HL-60 (cell line): ENCODE measurements around the gene SLIT1.

ENCODE experiments used
- DNase-seq, 2 experiments: peaks; one replicate each; pipeline ENCODE4 v3.0.0-alpha.2; 2010 to 2020; ENCODE audit warnings: low read depth in 1 of 2, low spot score in 1 of 2
- H3K27ac ChIP-seq: fragments of 250-450 bp; sonication (Bioruptor Pico); replicated peaks from 2 replicates; pipeline ENCODE4 v1.5.1; 2020; ENCODE audit warnings: mild to moderate bottlenecking, moderate library complexity
- H3K27me3 ChIP-seq: fragments of 250-450 bp; sonication (Bioruptor Pico); 2 replicates; pipeline ENCODE4 v1.5.1; 2021; ENCODE audit warnings: mild to moderate bottlenecking, moderate library complexity; ENCODE audit not compliant: insufficient read depth, poor library complexity, severe bottlenecking
- H3K4me3 ChIP-seq: replicated peaks from 2 replicates; pipeline ENCODE4 v1.5.1; 2011; ENCODE audit warnings: mild to moderate bottlenecking, control low read depth, low read length; ENCODE audit not compliant: insufficient read depth
- GABPA ChIP-seq: IDR thresholded peaks from 2 replicates; pipeline ENCODE4 v1.6.1; 2012; ENCODE audit warnings: low read depth
- POLR2AphosphoS5 ChIP-seq: IDR thresholded peaks from 2 replicates; pipeline ENCODE4 v1.6.1; 2012; ENCODE audit warnings: low read depth
- SPI1 ChIP-seq: IDR thresholded peaks from 2 replicates; pipeline ENCODE4 v1.6.1; 2012; ENCODE audit warnings: low read depth, mild to moderate bottlenecking, borderline replicate concordance
- TF ChIP-seq, protein P1 (sequence below): IDR thresholded peaks from 2 replicates; pipeline ENCODE4 v1.6.1; 2012; ENCODE audit warnings: low read depth; ENCODE audit not compliant: insufficient replicate concordance
- TF ChIP-seq, protein P2 (sequence below): IDR thresholded peaks from one replicate; pipeline ENCODE4 v1.5.1; 2011; ENCODE audit warnings: low read length, control low read depth, inconsistent platforms; ENCODE audit not compliant: insufficient read depth

The SLIT1 gene

DNA sequence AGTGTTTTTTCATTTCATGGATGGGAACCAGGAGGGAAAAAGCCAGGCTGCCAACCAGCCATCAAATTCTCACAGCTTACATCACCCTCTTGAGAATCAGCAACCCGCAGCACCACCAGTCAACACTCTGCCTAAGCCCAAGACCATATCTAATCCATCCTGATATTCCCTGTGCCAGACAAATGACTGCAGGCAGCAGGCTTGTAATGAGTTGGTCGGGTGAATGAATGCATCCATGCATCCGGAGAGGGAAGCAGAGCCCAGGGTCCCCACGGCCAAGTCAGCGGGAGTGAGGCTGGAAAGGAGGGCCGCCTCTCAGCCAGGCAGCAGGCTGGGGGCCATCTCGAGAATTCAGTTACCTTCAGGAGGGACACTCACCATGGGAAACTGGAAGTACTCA, 46.9 kb downstream of the SLIT1 start:
- H3K27ac ChIP-seq, result no peak overlapping the region

DNA sequence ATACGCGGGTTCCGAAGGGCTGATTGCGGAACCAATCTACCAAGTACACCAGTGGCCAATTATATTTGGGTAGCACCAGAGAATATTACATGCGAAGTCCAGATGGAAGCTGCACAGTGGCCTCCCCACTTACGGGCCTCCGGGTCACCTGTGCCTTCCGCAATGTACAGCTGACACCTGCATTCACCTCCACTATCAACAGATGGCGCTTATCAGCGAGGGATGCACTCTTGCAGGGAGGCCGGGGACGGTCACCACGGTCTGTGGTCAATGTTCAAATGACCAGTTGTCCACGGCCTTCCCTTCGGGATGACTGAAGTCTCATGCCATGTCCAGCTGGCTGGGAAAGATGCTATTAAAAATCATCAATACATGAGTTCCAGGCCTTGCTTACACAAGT, 47.6 kb downstream of the SLIT1 start:
- Histone ChIP-seq H3K27ac (no peak overlapping the region), H3K27me3 (peaks cover 3% of the 10 kb centered on the region), H3K4me3 (no peak overlapping the region)
- DNase-seq, result no peak
- TF ChIP-seq, protein P1, sequence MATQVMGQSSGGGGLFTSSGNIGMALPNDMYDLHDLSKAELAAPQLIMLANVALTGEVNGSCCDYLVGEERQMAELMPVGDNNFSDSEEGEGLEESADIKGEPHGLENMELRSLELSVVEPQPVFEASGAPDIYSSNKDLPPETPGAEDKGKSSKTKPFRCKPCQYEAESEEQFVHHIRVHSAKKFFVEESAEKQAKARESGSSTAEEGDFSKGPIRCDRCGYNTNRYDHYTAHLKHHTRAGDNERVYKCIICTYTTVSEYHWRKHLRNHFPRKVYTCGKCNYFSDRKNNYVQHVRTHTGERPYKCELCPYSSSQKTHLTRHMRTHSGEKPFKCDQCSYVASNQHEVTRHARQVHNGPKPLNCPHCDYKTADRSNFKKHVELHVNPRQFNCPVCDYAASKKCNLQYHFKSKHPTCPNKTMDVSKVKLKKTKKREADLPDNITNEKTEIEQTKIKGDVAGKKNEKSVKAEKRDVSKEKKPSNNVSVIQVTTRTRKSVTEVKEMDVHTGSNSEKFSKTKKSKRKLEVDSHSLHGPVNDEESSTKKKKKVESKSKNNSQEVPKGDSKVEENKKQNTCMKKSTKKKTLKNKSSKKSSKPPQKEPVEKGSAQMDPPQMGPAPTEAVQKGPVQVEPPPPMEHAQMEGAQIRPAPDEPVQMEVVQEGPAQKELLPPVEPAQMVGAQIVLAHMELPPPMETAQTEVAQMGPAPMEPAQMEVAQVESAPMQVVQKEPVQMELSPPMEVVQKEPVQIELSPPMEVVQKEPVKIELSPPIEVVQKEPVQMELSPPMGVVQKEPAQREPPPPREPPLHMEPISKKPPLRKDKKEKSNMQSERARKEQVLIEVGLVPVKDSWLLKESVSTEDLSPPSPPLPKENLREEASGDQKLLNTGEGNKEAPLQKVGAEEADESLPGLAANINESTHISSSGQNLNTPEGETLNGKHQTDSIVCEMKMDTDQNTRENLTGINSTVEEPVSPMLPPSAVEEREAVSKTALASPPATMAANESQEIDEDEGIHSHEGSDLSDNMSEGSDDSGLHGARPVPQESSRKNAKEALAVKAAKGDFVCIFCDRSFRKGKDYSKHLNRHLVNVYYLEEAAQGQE, result no peak
- TF ChIP-seq GABPA (no peak), POLR2AphosphoS5 (no peak), SPI1 (no peak)
- TF ChIP-seq, protein P2, sequence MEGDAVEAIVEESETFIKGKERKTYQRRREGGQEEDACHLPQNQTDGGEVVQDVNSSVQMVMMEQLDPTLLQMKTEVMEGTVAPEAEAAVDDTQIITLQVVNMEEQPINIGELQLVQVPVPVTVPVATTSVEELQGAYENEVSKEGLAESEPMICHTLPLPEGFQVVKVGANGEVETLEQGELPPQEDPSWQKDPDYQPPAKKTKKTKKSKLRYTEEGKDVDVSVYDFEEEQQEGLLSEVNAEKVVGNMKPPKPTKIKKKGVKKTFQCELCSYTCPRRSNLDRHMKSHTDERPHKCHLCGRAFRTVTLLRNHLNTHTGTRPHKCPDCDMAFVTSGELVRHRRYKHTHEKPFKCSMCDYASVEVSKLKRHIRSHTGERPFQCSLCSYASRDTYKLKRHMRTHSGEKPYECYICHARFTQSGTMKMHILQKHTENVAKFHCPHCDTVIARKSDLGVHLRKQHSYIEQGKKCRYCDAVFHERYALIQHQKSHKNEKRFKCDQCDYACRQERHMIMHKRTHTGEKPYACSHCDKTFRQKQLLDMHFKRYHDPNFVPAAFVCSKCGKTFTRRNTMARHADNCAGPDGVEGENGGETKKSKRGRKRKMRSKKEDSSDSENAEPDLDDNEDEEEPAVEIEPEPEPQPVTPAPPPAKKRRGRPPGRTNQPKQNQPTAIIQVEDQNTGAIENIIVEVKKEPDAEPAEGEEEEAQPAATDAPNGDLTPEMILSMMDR, result no peak

More for the DNA sequence above, 46.9 kb downstream of the SLIT1 start:
- DNase-seq, result no peak
- TF ChIP-seq SPI1 (no peak), POLR2AphosphoS5 (no peak), GABPA (no peak)
- TF ChIP-seq, protein P1, result no peak
- TF ChIP-seq, protein P2, result no peak
- H3K27me3 ChIP-seq, result peaks cover 3% of the 10 kb centered on the region
- no peak overlapping the region for H3K4me3 ChIP-seq

DNA sequence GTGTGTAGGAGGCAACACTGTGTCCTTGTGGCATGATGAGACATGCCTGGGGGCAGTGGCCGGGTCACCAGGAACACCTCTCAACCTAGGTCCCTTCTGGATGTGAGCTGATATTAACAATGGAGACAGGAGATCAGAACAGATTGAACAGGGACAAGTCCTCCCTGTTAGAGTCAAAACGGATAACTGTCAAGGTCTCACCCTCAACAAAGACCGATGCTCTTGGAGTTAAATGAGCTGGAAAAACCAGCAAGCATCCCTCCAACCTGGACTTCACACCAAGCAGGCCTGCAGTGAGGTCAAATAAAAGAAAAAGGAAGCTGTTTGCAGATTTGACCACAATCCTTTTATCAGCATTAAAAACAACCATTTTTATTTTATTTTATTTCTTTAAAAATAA, 49.0 kb downstream of the SLIT1 start:
- TF ChIP-seq, protein P1, result no peak
- TF ChIP-seq, protein P2, result no peak
- no peak for TF ChIP-seq POLR2AphosphoS5
- TF ChIP-seq GABPA, result no peak
- TF ChIP-seq SPI1, result no peak
- Histone ChIP-seq H3K27me3 (peaks cover 3% of the 10 kb centered on the region), H3K4me3 (no peak overlapping the region), H3K27ac (no peak overlapping the region)
- DNase-seq, result no peak
